H1 (cell line): ENCODE results near the gene PCDH20. TPM values are rescaled to one million over a fixed set of nuclear protein-coding genes. Genes with fewer than 3 reads are reported as not detected.

Source experiments
- CTCF ChIA-PET: fragments of 300-600 bp; sonication (Branson Sonifier 250); formaldehyde crosslinking; loops from one replicate; lab custom pipeline; 2021; ENCODE audit not compliant: partially characterized antibody; lab: Charles Lee
- POLR2A ChIA-PET: fragments of 300-600 bp; sonication (Branson Sonifier 250); formaldehyde crosslinking; loops from one replicate; lab custom pipeline; 2021; ENCODE audit warnings: inconsistent platforms; ENCODE audit not compliant: partially characterized antibody; lab: Charles Lee
- DNase-seq, 2 experiments: peaks; one replicate each; pipeline versions ENCODE4 v3.0.0 to v3.0.0-alpha.2; 2010 to 2022; ENCODE audit warnings: low spot score in 2 of 2, low read depth in 1 of 2, mixed read lengths in 1 of 2
- FAIRE-seq: peaks from 2 replicates; lab custom pipeline; 2011; peaks lifted over from hg19 to GRCh38; lab: Jason Lieb, UNC
- H2AFZ ChIP-seq: 2 replicates; pipeline ENCODE4 v1.8.1; 2012; ENCODE audit warnings: low read length, inconsistent platforms
- H2AK5ac ChIP-seq: 2 replicates; pipeline ENCODE4 v1.6.1; 2013; ENCODE audit warnings: low read depth, low read length
- H2BK120ac ChIP-seq: replicated peaks from 2 replicates; pipeline ENCODE3; 2013; ENCODE audit warnings: low read depth, low read length, inconsistent platforms
- H2BK12ac ChIP-seq: 2 replicates; pipeline ENCODE4 v1.6.1; 2013; ENCODE audit warnings: low read depth, low read length
- H2BK15ac ChIP-seq: 2 replicates; pipeline ENCODE4 v1.6.1; 2013; ENCODE audit warnings: low read length
- H2BK20ac ChIP-seq: 2 replicates; pipeline ENCODE4 v1.6.1; 2013; ENCODE audit warnings: low read length
- H2BK5ac ChIP-seq: 2 replicates; pipeline ENCODE4 v1.6.1; 2013; ENCODE audit warnings: low read depth, low read length
- H3K14ac ChIP-seq: 2 replicates; pipeline ENCODE4 v1.6.1; 2013; ENCODE audit warnings: inconsistent platforms; ENCODE audit not compliant: insufficient read length
- H3K18ac ChIP-seq: 2 replicates; pipeline ENCODE4 v1.6.1; 2013; ENCODE audit warnings: low read length; ENCODE audit errors: extremely low read depth
- H3K23ac ChIP-seq: 2 replicates; pipeline ENCODE4 v1.6.1; 2013; ENCODE audit warnings: inconsistent platforms; ENCODE audit not compliant: insufficient read length
- H3K23me2 ChIP-seq: 2 replicates; pipeline ENCODE4 v1.6.1; 2013; ENCODE audit warnings: low read depth, low read length
- H3K27ac ChIP-seq: 2 replicates; pipeline ENCODE4 v1.6.1; 2011; ENCODE audit warnings: low read depth, low read length, inconsistent platforms
- H3K27me3 ChIP-seq, 4 experiments: replicated peaks in 1 of 4; 1 replicate in 1 of 4; 2 replicates in 3 of 4; pipeline versions ENCODE4 v1.6.1 to v1.8.1; 2011 to 2013; ENCODE audit warnings: low read length in 3 of 4, mild to moderate bottlenecking in 3 of 4, inconsistent platforms in 2 of 4, mixed read lengths in 2 of 4, moderate library complexity in 1 of 4; ENCODE audit not compliant: control insufficient read depth in 3 of 4, insufficient read depth in 3 of 4; ENCODE audit errors: extremely low read depth in 1 of 4
- H3K36me3 ChIP-seq, 4 experiments: 2 replicates each; pipeline versions ENCODE4 v1.6.1 to v1.8.1; 2011 to 2013; ENCODE audit warnings: mild to moderate bottlenecking in 4 of 4, low read length in 3 of 4, moderate library complexity in 2 of 4, control low read depth in 1 of 4, inconsistent platforms in 1 of 4; ENCODE audit not compliant: insufficient read depth in 4 of 4, control insufficient read depth in 2 of 4
- H3K4ac ChIP-seq: replicated peaks from 2 replicates; pipeline ENCODE3; 2013; ENCODE audit warnings: low read length, low read depth, mixed read lengths, inconsistent platforms; ENCODE audit not compliant: insufficient read length
- H3K4me1 ChIP-seq, 4 experiments: replicated peaks in 1 of 4; 1 replicate in 1 of 4; 2 replicates in 3 of 4; pipeline versions ENCODE4 v1.6.1 to v1.8.1; 2011 to 2013; ENCODE audit warnings: low read length in 3 of 4, inconsistent platforms in 2 of 4, mixed read lengths in 1 of 4; ENCODE audit not compliant: insufficient read depth in 4 of 4, control insufficient read depth in 3 of 4
- H3K4me2 ChIP-seq, 2 experiments: 2 replicates each; pipeline versions ENCODE4 v1.6.1 to v1.8.1; 2011 to 2013; ENCODE audit warnings: low read depth in 2 of 2, low read length in 2 of 2, control low read depth in 1 of 2, inconsistent platforms in 1 of 2, mild to moderate bottlenecking in 1 of 2; ENCODE audit not compliant: insufficient read depth in 1 of 2
- H3K4me3 ChIP-seq, 4 experiments: fragments of 200-600, 300-600 bp in 1 of 4; sonication (generic), shearing (Covaris generic), sonication (Bioruptor Twin) in 1 of 4; 2 replicates each; pipeline versions ENCODE4 v1.5.1 to v1.8.1; 2011 to 2016; ENCODE audit warnings: low read length in 4 of 4, low read depth in 3 of 4, control low read depth in 2 of 4, inconsistent platforms in 2 of 4, mild to moderate bottlenecking in 2 of 4, mixed read lengths in 1 of 4, moderate library complexity in 1 of 4; ENCODE audit not compliant: insufficient read depth in 2 of 4; ENCODE audit errors: extremely low read depth in 1 of 4
- H3K56ac ChIP-seq: replicated peaks from 2 replicates; pipeline ENCODE3; 2013; ENCODE audit warnings: low read depth, mild to moderate bottlenecking, mixed read lengths, low read length, inconsistent platforms; ENCODE audit not compliant: insufficient read length
- H3K79me1 ChIP-seq: 2 replicates; pipeline ENCODE4 v1.6.1; 2013; ENCODE audit warnings: low read depth, low read length, control low read depth
- H3K79me2 ChIP-seq, 2 experiments: 2 replicates each; pipeline versions ENCODE4 v1.6.1 to v1.8.1; 2012 to 2013; ENCODE audit warnings: low read length in 2 of 2, mild to moderate bottlenecking in 2 of 2, inconsistent platforms in 1 of 2; ENCODE audit not compliant: insufficient read depth in 2 of 2, control insufficient read depth in 1 of 2
- H3K9ac ChIP-seq, 4 experiments: replicated peaks in 1 of 4; 1 replicate in 1 of 4; 2 replicates in 3 of 4; pipeline versions ENCODE4 v1.6.1 to v1.8.1; 2011 to 2013; ENCODE audit warnings: low read depth in 3 of 4, low read length in 3 of 4, control low read depth in 2 of 4, mild to moderate bottlenecking in 2 of 4, moderate library complexity in 2 of 4, inconsistent platforms in 1 of 4; ENCODE audit errors: extremely low read depth in 1 of 4
- H3K9me3 ChIP-seq, 2 experiments: 2 replicates each; pipeline versions ENCODE4 v1.6.1 to v1.8.1; 2012 to 2013; ENCODE audit warnings: mild to moderate bottlenecking in 2 of 2, moderate library complexity in 2 of 2, control low read depth in 1 of 2, inconsistent platforms in 1 of 2, low read depth in 1 of 2, low read length in 1 of 2, mixed read lengths in 1 of 2; ENCODE audit not compliant: insufficient read depth in 2 of 2
- H4K20me1 ChIP-seq, 2 experiments: replicated peaks in 1 of 2; 2 replicates each; pipeline versions ENCODE3 to v1.8.1; 2011 to 2013; ENCODE audit warnings: inconsistent platforms in 2 of 2, low read length in 2 of 2, mild to moderate bottlenecking in 1 of 2; ENCODE audit not compliant: insufficient read depth in 2 of 2, control insufficient read depth in 1 of 2
- H4K5ac ChIP-seq: 2 replicates; pipeline ENCODE4 v1.6.1; 2013; ENCODE audit warnings: low read length, low read depth, mixed read lengths, inconsistent platforms; ENCODE audit not compliant: insufficient read length
- H4K8ac ChIP-seq: 2 replicates; pipeline ENCODE4 v1.8.0; 2013; ENCODE audit warnings: mild to moderate bottlenecking, moderate library complexity, low read length, inconsistent platforms; ENCODE audit not compliant: insufficient read depth; ENCODE audit errors: extremely low read depth
- H4K91ac ChIP-seq: replicated peaks from 2 replicates; pipeline ENCODE3; 2013; ENCODE audit warnings: low read length, mixed read lengths, inconsistent platforms; ENCODE audit not compliant: insufficient read length
- CHD1 ChIP-seq: IDR thresholded peaks from 2 replicates; pipeline ENCODE4 v1.6.1; 2012; ENCODE audit warnings: low read depth, low read length, improper control_type of control experiment
- RBBP5 ChIP-seq: IDR thresholded peaks from 2 replicates; pipeline ENCODE4 v1.7.1; 2012; ENCODE audit warnings: low read depth, mild to moderate bottlenecking, inconsistent platforms, low read length, moderate library complexity, borderline replicate concordance
- RXRA ChIP-seq: IDR thresholded peaks from 2 replicates; pipeline ENCODE4 v1.6.1; 2011; ENCODE audit warnings: low read depth, mild to moderate bottlenecking, low read length, moderate library complexity; ENCODE audit not compliant: insufficient read depth
- SIX5 ChIP-seq: IDR thresholded peaks from 2 replicates; pipeline ENCODE4 v1.6.1; 2011; ENCODE audit warnings: mild to moderate bottlenecking, low read depth, low read length
- WGBS, 2 experiments: shearing (Covaris generic) in 1 of 2; methylation state at CpG; one replicate each; pipeline versions ENCODE4 v1.1.6 to v1.1.7; 2013 to 2015; ENCODE audit warnings: low lambda C conversion rate in 2 of 2, mixed read lengths in 2 of 2, inconsistent platforms in 1 of 2, low coverage in 1 of 2, missing lambda C conversion rate in 1 of 2; ENCODE audit not compliant: insufficient replicate concordance in 2 of 2, insufficient coverage in 1 of 2, insufficient read length in 1 of 2; ENCODE audit errors: extremely low coverage in 1 of 2, missing lambda C conversion rate in 1 of 2; 5-methylcytosine and 5-hydroxymethylcytosine counted together
- polyA plus RNA-seq, 7 experiments: library from polyadenylated mRNA; depleted of rRNA in 3 of 7; stranded (reverse) in 5 of 7; unstranded in 2 of 7; fragments of >200 nt in 5 of 7; fragments of 200-250 nt in 2 of 7; gene quantifications; 1 replicate in 5 of 7; 2 replicates in 1 of 7; 4 replicates in 1 of 7; pipeline versions ENCODE4 v1.2.1 to v1.2.3, GENCODE V29; 2011 to 2013; ENCODE audit warnings: missing spikeins in 2 of 7, mixed read lengths in 2 of 7
- total RNA-seq: library from RNA; stranded (reverse); fragmentation: NEBNext Ultra II Directional; extraction: Animal tissue kit (Norgen Biotek cat#: 25700); gene quantifications from 2 replicates; pipeline ENCODE4 v1.2.1, GENCODE V29; 2021

The PCDH20 gene
- total and polyA plus RNA-seq, 2 of the 8 experiments (the other 6 are each of a cell fraction or from before 2014, with no cell fraction given): 0.65 to 2.2 TPM

- Histone ChIP-seq H2AFZ (no peak overlapping the region), H3K79me2 (no peaks in the 10 kb centered on the region), H3K79me1 (no peaks in the 10 kb centered on the region), H3K4me1 (no peaks in the 10 kb centered on the region), H3K56ac (no peak overlapping the region), H3K27me3 (peaks cover 2 to 11% (median 9%) of the 10 kb centered on the region in 4 experiments), H3K18ac (no peak overlapping the region), H3K9ac (no peak overlapping the region), H2BK120ac (no peak overlapping the region), H2AK5ac (no peak overlapping the region), H3K14ac (no peak overlapping the region), H3K4me3 (no peak overlapping the region), H3K36me3 (no peaks in the 10 kb centered on the region), H2BK15ac (no peak overlapping the region), H2BK5ac (no peak overlapping the region), H4K20me1 (peaks cover 0 to 2% of the 10 kb centered on the region in 2 experiments), H3K27ac (no peak overlapping the region), H2BK12ac (no peak overlapping the region), H4K91ac (no peak overlapping the region), H3K4ac (no peak overlapping the region), H3K23me2 (peaks cover 2% of the 10 kb centered on the region; the same call in 1 of the 2 replicates), H3K23ac (no peak overlapping the region), H4K8ac (no peak overlapping the region), H2BK20ac (no peak overlapping the region), H3K9me3 (no peaks in the 10 kb centered on the region), H3K4me2 (no peak overlapping the region), H4K5ac (no peak overlapping the region)
- POLR2A ChIA-PET: no interaction called here
- DNase-seq: no peak
- CTCF ChIA-PET: interaction anchor here (1.1 to 1.7 kb wide), 2 partner anchors 101 to 276 kb away, joined by 5 read pairs; no protein-coding TSS in a partner anchor
- WGBS, 2 experiments: 0% methylated on average over 1 of the region's 1 CpG; no CpG with 5 or more reads in 1 of the 2 experiments
- no peak for FAIRE-seq
- TF ChIP-seq RXRA: no peak
- no peak for TF ChIP-seq RBBP5
- TF ChIP-seq CHD1: no peak
- no peak for TF ChIP-seq SIX5
- TF ChIP-seq, all 59 proteins: peak for 0
Observed at GRCh38 chr13:61408571-61408970, 7.1 kb downstream of the PCDH20 start.
